T-cell (primary cell): Measurements from ENCODE around the gene PUM1. TPM values are rescaled to one million over a fixed set of nuclear protein-coding genes. Genes with fewer than 3 reads are reported as not detected.

ENCODE experiments used
- ATAC-seq, 4 experiments: fragments of 200-7000 bp in 3 of 4; fragments of 150-1000 bp in 1 of 4; cut with Tn5 transposase; replicated peaks in 1 of 4; 1 replicate in 3 of 4; 2 replicates in 1 of 4; pipeline ENCODE4 v1.10.0; 2021; ENCODE audit warnings: moderate library complexity in 3 of 4, mild to moderate bottlenecking in 2 of 4, moderate number of reproducible peaks in 1 of 4
- CTCF ChIA-PET, 2 donors: fragments of 300-600 bp; sonication (Branson Sonifier 250); formaldehyde crosslinking; loops; one replicate each; lab custom pipeline; 2022; ENCODE audit warnings: antibody characterized with exemption in 2 of 2; lab: Charles Lee
- POLR2A ChIA-PET, 2 donors: fragments of 300-600 bp; sonication (Branson Sonifier 250); formaldehyde crosslinking; loops; one replicate each; lab custom pipeline; 2022; ENCODE audit warnings: antibody characterized with exemption in 2 of 2; lab: Charles Lee
- DNase-seq, 35 experiments: peaks; one replicate each; pipeline versions ENCODE4 v3.0.0 to v3.0.0-alpha.2; 2013 to 2023
- H3K27ac ChIP-seq: one replicate; pipeline ENCODE4 v1.5.1; 2013; ENCODE audit warnings: low read length
- H3K27me3 ChIP-seq, 2 experiments: replicated peaks in 1 of 2; 1 replicate in 1 of 2; 2 replicates in 1 of 2; pipeline versions ENCODE4 v1.6.1 to v1.7.0; 2013; ENCODE audit warnings: low read length in 1 of 2, mixed read lengths in 1 of 2; ENCODE audit not compliant: control insufficient read depth in 2 of 2, insufficient read depth in 2 of 2; ENCODE audit errors: extremely low read depth in 1 of 2
- H3K36me3 ChIP-seq, 2 donors: 1 replicate in 1 of 2; 2 replicates in 1 of 2; pipeline versions ENCODE4 v1.6.1 to v1.7.0; 2013; ENCODE audit warnings: low read length in 1 of 2; ENCODE audit not compliant: control insufficient read depth in 2 of 2, insufficient read depth in 1 of 2; ENCODE audit errors: extremely low read depth in 1 of 2
- H3K4me1 ChIP-seq, 2 experiments: 1 replicate in 1 of 2; 2 replicates in 1 of 2; pipeline versions ENCODE4 v1.6.1 to v1.7.0; 2013; ENCODE audit warnings: low read length in 2 of 2, mixed read lengths in 1 of 2; ENCODE audit not compliant: insufficient read depth in 2 of 2, control insufficient read depth in 1 of 2; ENCODE audit errors: extremely low read depth in 1 of 2
- H3K4me3 ChIP-seq, 2 donors: 1 replicate in 1 of 2; 2 replicates in 1 of 2; pipeline versions ENCODE4 v1.5.1 to v1.7.0; 2013; ENCODE audit warnings: mild to moderate bottlenecking in 2 of 2, low read length in 1 of 2, moderate library complexity in 1 of 2; ENCODE audit not compliant: control insufficient read depth in 1 of 2; ENCODE audit errors: extremely low read depth in 1 of 2
- H3K9me3 ChIP-seq: 2 replicates; pipeline ENCODE4 v1.7.0; 2013
- H3K27ac Mint-ChIP-seq, 2 donors: one replicate each; pipeline ENCODE4 v1.8.0; 2020 to 2021; ENCODE audit warnings: mild to moderate bottlenecking in 2 of 2, mixed read lengths in 2 of 2
- H3K27me3 Mint-ChIP-seq, 2 donors: one replicate each; pipeline ENCODE4 v1.8.0; 2021 to 2022; ENCODE audit warnings: mixed read lengths in 2 of 2
- H3K36me3 Mint-ChIP-seq: one replicate; pipeline ENCODE4 v1.8.0; 2021; ENCODE audit warnings: mixed read lengths
- H3K4me1 Mint-ChIP-seq, 3 donors: one replicate each; pipeline ENCODE4 v1.8.0; 2020 to 2022; ENCODE audit warnings: mixed read lengths in 3 of 3, mild to moderate bottlenecking in 1 of 3
- H3K4me3 Mint-ChIP-seq, 3 donors: one replicate each; pipeline ENCODE4 v1.8.0; 2020 to 2022; ENCODE audit warnings: mild to moderate bottlenecking in 3 of 3, mixed read lengths in 3 of 3, moderate library complexity in 3 of 3
- H3K9me3 Mint-ChIP-seq, 3 donors: one replicate each; pipeline ENCODE4 v1.8.0; 2020 to 2022; ENCODE audit warnings: mixed read lengths in 3 of 3
- whole genome bisulfite sequencing: methylation state at CpG from one replicate; pipeline ENCODE4 v1.1.5; 2013; ENCODE audit warnings: missing lambda C conversion rate; ENCODE audit not compliant: insufficient coverage; 5-methylcytosine and 5-hydroxymethylcytosine counted together
- total RNA-seq, 35 experiments: library from RNA in 6 of 35; stranded (reverse) in 6 of 35; fragments of 120-200 nt in 1 of 35; gene quantifications; one replicate each; pipeline versions ENCODE4 v1.2.1 to v1.2.4 and lab custom pipeline; 2013 to 2026

The PUM1 gene
- total RNA-seq, 5 donors from 2014 or later (not counting 1 experiment from before 2014, with no cell fraction given), result 146 to 229 (median 154) TPM

DNA sequence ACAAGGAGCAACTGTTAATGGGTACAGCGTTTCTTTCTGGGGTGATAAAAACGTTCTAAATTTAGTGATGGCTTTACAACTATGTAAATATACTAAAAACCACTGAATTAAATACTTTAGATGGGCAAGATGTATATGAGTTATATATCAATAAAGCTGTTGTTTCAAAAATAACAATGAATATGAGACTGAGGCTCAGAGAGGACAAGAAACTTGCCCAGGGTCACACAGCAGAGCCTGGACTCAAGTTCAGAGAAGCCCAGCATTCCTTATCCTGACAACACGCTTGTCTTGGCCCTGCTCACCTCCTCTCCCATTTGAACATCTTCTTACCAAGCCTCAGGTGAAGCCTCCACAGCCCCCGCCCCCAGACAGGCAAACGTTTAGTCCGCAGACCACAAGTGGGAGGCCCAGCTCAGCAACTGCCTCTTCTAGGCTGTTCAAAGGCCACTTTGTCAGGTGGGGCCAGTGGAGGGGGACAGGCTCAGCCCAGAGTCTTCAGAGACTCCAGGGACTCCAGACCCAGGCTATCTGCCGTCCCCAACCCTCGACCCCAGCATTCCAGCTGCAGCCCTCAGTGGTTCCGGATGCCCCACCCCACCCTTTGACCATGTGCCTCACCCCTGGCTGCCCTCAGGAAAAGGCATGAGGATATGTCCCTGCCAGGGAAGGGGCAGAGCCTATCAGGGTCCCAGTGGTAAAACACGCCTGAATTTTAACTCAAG lies 174.9 kb downstream of the PUM1 start:
- H3K27ac Mint-ChIP-seq, result no peak overlapping the region
- H3K9me3 Mint-ChIP-seq, result no peaks in the 10 kb centered on the region
- peaks cover 20 to 23% of the 10 kb centered on the region in 2 donors for H3K27me3 Mint-ChIP-seq
- no peak for ATAC-seq
- no peaks in the 10 kb centered on the region for H3K36me3 Mint-ChIP-seq
- H3K4me1 ChIP-seq, result no peaks in the 10 kb centered on the region
- POLR2A ChIA-PET, result no interaction called here
- H3K4me3 Mint-ChIP-seq, result no peak overlapping the region
- no peak overlapping the region for H3K27ac ChIP-seq
- DNase-seq, result no peak
- H3K36me3 ChIP-seq, result no peaks in the 10 kb centered on the region
- H3K9me3 ChIP-seq, result no peaks in the 10 kb centered on the region
- no peak overlapping the region for H3K4me3 ChIP-seq
- CTCF ChIA-PET, result no interaction called here
- WGBS, result 55% methylated on average over 5 of the region's 10 CpGs
- H3K27me3 ChIP-seq, result peaks cover 2 to 50% of the 10 kb centered on the region in 2 experiments
- H3K4me1 Mint-ChIP-seq, result peaks cover 0 to 9% (median 0%) of the 10 kb centered on the region in 3 donors

DNA sequence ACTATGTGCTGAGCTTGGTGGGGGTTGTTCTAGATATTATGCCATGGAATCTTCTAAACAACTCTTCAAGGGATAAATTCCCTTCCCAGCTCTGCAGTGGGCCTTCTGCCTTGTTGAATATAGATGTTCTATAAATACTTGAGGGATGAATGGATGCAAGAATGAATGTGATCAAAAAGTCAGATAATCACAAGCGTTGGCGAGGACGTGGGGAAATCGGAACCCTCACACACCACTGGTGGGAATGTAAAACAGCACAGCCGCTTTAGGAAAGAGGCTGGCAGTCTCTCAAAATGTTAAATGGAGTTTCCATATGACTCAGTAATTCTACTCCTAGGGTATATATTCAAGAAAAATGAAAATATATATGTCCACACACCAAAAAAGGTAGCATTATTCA lies 176.0 kb downstream of the PUM1 start:
- Mint-ChIP-seq H3K9me3 (no peaks in the 10 kb centered on the region), H3K27me3 (peaks cover 16 to 23% of the 10 kb centered on the region in 2 donors), H3K36me3 (no peaks in the 10 kb centered on the region), H3K4me1 (peaks cover 0 to 7% (median 0%) of the 10 kb centered on the region in 3 donors), H3K4me3 (no peak overlapping the region), H3K27ac (no peak overlapping the region)
- no peaks in the 10 kb centered on the region for H3K36me3 ChIP-seq
- H3K27ac ChIP-seq, result no peak overlapping the region
- ATAC-seq (no peak), DNase-seq (no peak)
- no peaks in the 10 kb centered on the region for H3K4me1 ChIP-seq
- H3K9me3 ChIP-seq, result no peaks in the 10 kb centered on the region
- peaks cover 0 to 43% of the 10 kb centered on the region in 2 experiments for H3K27me3 ChIP-seq
- ChIA-PET CTCF (no interaction called here), POLR2A (no interaction called here)
- no CpG with 5 or more reads among the region's 5 CpGs for WGBS
- H3K4me3 ChIP-seq, result no peak overlapping the region

DNA sequence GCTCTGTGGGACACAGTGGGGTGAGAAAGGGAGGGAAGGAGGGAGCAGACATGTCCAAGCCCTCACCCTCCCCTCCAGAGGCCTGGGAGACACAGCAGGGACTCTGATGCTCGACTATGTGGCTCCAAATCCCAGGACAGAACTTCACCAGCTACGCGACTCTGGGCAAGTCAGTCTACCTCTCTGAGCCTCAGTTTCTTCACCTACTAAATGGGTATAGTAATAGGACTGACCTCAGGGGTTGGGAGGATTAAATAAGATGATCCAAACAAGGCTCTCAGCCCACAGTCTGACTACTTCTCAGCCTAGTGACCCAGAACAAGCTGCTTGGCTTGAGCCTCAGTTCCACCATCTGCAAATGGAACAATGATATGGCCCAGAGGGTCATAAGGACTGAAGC lies 176.5 kb downstream of the PUM1 start:
- no peaks in the 10 kb centered on the region for H3K36me3 ChIP-seq
- Mint-ChIP-seq H3K4me1 (peaks cover 0 to 2% (median 0%) of the 10 kb centered on the region in 3 donors), H3K4me3 (no peak overlapping the region), H3K36me3 (no peaks in the 10 kb centered on the region), H3K9me3 (no peaks in the 10 kb centered on the region), H3K27me3 (peaks cover 17 to 20% of the 10 kb centered on the region in 2 donors), H3K27ac (no peak overlapping the region)
- ChIA-PET CTCF (no interaction called here), POLR2A (no interaction called here)
- no peak for ATAC-seq
- H3K4me1 ChIP-seq, result no peaks in the 10 kb centered on the region
- H3K9me3 ChIP-seq, result no peaks in the 10 kb centered on the region
- DNase-seq, result no peak
- H3K27ac ChIP-seq, result no peak overlapping the region
- H3K27me3 ChIP-seq, result peaks cover 0 to 47% of the 10 kb centered on the region in 2 experiments
- WGBS, result no CpG with 5 or more reads among the region's 3 CpGs
- no peak overlapping the region for H3K4me3 ChIP-seq

DNA sequence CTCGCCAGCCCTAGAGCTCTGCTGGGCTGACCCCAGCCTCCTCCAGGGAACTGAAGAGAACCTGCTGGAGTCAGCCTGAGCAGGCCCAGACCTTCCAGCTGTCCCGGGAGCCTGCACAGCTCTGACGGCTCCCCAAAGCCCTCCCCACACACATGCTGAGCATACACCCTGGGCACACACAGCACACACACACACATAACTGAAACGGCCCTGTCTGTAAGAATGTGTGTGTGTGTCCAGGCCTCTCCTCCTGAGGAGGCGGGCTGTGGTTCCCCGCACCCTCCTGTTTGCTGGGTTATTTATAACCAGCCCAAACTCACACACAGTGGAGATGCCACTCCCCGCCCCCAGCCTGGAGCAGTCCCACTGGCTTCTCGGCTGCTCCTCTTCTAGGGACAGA lies 177.1 kb downstream of the PUM1 start:
- H3K9me3 Mint-ChIP-seq, result no peaks in the 10 kb centered on the region
- 71% methylated on average over 3 of the region's 8 CpGs for whole genome bisulfite sequencing
- CTCF ChIA-PET, result no interaction called here
- ATAC-seq, result no peak
- no peaks in the 10 kb centered on the region for H3K9me3 ChIP-seq
- peaks cover 0 to 53% of the 10 kb centered on the region in 2 experiments for H3K27me3 ChIP-seq
- no peaks in the 10 kb centered on the region for H3K4me1 ChIP-seq
- no peaks in the 10 kb centered on the region for H3K4me1 Mint-ChIP-seq
- POLR2A ChIA-PET, result no interaction called here
- no peaks in the 10 kb centered on the region for H3K36me3 ChIP-seq
- peaks cover 15% of the 10 kb centered on the region in 2 donors for H3K27me3 Mint-ChIP-seq
- H3K36me3 Mint-ChIP-seq, result no peaks in the 10 kb centered on the region
- H3K4me3 Mint-ChIP-seq, result no peak overlapping the region
- no peak overlapping the region for H3K27ac Mint-ChIP-seq
- H3K27ac ChIP-seq, result no peak overlapping the region
- no peak overlapping the region for H3K4me3 ChIP-seq
- no peak for DNase-seq

DNA sequence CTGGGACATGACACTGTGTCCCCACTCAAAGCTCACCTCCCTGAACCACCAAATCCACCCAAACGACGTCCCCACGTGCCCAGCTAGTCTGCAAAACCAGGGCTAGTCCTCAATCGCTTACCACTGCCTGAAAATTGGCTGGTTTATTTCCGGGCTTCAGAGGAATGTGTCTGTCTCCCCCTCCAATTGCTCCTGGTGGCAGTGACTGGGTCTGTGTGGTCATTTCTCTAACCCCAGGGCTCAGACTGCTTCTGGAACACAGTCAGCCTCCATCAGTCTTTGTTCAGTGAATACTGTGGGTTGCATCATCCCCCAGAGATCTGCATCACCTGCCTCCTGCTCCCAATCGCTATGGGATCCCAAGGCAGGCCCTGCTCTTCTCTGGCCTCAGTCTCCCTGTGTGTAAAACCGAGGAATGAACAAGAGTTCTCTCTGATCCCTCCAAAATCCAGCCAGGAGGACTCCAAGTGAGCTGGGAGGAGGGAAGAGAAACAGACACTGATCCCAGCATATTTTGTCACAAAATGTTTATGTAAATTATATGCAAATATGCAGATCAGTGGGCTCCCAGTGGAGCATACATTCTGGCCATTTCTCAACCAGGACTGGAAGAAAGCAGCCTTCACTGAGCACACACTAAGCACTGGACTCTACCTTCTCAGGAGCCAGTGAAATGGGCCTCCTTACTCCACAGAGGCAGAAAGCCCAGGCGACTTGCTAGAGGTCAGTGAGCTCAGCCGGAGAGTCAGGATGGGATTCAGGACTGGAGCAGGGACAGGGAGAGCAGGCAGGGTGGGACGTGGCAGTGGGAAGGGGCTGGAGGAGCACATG lies 177.8 kb downstream of the PUM1 start:
- DNase-seq, result no peak
- Histone ChIP-seq H3K4me3 (no peak overlapping the region), H3K27me3 (peaks cover 0 to 52% of the 10 kb centered on the region in 2 experiments), H3K9me3 (no peaks in the 10 kb centered on the region), H3K4me1 (no peaks in the 10 kb centered on the region), H3K36me3 (no peaks in the 10 kb centered on the region), H3K27ac (no peak overlapping the region)
- H3K4me1 Mint-ChIP-seq, result no peaks in the 10 kb centered on the region
- ChIA-PET POLR2A (no interaction called here), CTCF (no interaction called here)
- WGBS, result 75% methylated on average over 5 of the region's 10 CpGs
- H3K9me3 Mint-ChIP-seq, result no peaks in the 10 kb centered on the region
- no peak for ATAC-seq
- no peaks in the 10 kb centered on the region for H3K36me3 Mint-ChIP-seq
- no peak overlapping the region for H3K27ac Mint-ChIP-seq
- H3K4me3 Mint-ChIP-seq, result no peak overlapping the region
- peaks cover 10 to 17% of the 10 kb centered on the region in 2 donors for H3K27me3 Mint-ChIP-seq

DNA sequence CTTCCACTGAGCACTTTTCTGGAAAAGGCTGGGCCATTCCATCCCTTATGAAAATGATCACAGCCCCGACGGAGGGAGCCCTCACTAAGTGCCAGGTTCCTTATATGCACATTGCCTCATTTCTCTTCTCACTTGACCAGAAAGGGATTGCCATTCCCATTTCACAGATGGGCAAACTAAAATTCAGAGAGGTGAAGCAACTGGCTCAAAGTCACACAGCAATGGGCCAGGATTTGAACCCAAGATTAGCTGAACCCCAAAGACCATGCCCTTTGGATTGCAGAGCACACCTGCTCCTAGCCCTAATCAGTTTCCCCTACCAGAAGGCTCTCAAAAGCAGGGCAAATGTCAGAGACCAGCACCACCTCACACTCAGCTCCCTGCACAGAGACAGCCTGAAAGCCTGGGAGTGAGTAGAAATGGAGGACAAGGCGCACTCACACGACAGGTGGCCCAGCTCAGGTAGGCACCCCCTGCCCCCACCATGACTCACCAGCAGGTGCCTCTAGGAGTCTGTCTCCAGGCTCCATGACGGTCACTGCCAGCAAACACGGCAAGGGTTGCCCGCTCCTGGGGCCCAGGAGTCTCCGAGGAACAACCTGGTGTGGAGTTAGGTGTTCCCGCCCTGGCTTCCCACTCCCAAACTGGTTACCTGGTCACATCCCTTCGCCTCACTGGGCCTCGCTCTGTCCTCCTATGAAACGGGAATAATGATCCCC lies 178.6 kb downstream of the PUM1 start:
- no peak overlapping the region for H3K4me3 Mint-ChIP-seq
- no peak for ATAC-seq
- H3K4me1 Mint-ChIP-seq, result no peaks in the 10 kb centered on the region
- ChIA-PET POLR2A (no interaction called here), CTCF (no interaction called here)
- H3K9me3 Mint-ChIP-seq, result no peaks in the 10 kb centered on the region
- 92% methylated on average over 2 of the region's 12 CpGs for WGBS
- Histone ChIP-seq H3K4me3 (no peak overlapping the region), H3K27ac (no peak overlapping the region), H3K9me3 (no peaks in the 10 kb centered on the region), H3K36me3 (no peaks in the 10 kb centered on the region), H3K27me3 (peaks cover 0 to 48% of the 10 kb centered on the region in 2 experiments), H3K4me1 (no peaks in the 10 kb centered on the region)
- DNase-seq, result no peak
- H3K27ac Mint-ChIP-seq, result no peak overlapping the region
- no peaks in the 10 kb centered on the region for H3K36me3 Mint-ChIP-seq
- H3K27me3 Mint-ChIP-seq, result peaks cover 12 to 13% of the 10 kb centered on the region in 2 donors
